ENCODE measurements around the gene ARHGEF19. TPM values are rescaled to one million over a fixed set of nuclear protein-coding genes. Genes with fewer than 3 reads are reported as not detected.

The ARHGEF19 gene
- total RNA-seq, 1 donor = 9.9 TPM

DNA sequence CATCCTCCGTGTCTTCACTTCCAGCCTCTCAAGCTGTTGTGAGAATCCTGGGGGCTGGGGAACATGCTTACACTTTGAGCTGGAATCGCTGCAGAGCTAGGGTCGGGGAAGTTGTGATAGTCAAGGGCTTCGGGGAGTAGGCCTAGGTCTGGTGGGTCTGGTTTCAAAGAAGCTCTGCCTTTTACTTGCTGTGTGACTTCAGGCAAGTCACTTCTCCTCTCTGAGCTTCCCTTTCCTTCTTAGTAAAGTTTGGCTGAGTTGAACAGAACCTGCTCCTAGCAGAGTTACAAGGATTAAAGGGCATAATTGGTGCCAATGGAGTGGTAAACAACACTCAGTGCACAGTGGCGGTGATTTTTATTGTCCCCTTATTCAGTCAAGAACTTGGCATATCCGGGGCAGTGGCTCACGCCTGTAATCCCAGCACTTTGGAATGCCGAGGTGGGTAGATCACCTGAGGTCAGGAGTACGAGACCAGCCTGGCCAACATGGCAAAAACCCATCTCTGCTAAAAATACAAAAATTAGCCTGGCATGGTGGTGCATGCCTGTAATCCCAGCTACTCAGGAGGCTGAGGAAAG is 25.7 kb downstream of the ARHGEF19 start:
- no peak for DNase-seq (ENCODE audit: low read depth)
- TF ChIP-seq, protein P1, sequence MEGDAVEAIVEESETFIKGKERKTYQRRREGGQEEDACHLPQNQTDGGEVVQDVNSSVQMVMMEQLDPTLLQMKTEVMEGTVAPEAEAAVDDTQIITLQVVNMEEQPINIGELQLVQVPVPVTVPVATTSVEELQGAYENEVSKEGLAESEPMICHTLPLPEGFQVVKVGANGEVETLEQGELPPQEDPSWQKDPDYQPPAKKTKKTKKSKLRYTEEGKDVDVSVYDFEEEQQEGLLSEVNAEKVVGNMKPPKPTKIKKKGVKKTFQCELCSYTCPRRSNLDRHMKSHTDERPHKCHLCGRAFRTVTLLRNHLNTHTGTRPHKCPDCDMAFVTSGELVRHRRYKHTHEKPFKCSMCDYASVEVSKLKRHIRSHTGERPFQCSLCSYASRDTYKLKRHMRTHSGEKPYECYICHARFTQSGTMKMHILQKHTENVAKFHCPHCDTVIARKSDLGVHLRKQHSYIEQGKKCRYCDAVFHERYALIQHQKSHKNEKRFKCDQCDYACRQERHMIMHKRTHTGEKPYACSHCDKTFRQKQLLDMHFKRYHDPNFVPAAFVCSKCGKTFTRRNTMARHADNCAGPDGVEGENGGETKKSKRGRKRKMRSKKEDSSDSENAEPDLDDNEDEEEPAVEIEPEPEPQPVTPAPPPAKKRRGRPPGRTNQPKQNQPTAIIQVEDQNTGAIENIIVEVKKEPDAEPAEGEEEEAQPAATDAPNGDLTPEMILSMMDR (IDR thresholded peaks at IDR 0.05; ENCODE audit: insufficient read depth, low read depth, low read length) = no peak
- no peak overlapping the region for H3K4me3 ChIP-seq (ENCODE audit: low read depth, low read length)

DNA sequence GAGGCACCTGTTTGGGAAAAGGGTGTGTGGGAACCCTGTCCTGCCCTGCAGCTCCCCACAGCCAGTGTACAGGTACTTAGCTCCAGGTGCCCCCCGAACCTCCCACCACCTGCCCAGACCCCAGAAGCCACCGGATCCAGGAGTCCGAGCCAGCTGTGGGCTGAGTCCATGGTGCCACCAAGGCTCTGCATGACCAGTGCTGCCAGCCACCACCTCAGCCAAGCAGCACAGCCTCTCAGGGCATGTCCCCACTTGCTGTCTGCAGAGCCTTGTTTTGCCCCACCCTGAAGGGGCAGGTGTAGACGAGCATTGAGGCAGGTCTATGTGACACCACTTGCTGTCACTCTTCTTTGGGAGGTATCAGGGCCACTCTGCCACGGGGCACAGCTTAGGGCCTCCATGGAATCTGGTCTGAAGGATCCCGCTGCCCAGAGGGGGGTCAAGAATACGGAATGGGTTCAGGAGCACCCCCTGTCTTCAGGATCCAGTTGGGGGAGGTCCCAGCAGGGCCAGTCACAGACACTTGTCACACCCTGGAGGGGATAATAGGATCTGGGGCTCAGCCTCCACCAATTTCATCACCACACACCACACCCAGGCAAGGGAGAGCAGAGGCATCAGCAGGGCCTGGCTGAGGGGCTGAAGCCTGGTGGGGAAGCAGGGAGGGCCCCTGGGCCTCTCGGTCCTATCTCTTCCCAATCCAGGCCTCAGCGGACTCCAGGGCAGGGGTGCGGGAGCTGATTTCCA is 27.7 kb downstream of the ARHGEF19 start:
- no peak for DNase-seq (ENCODE audit: low read depth)
- TF ChIP-seq, protein P1 (IDR thresholded peaks at IDR 0.05; ENCODE audit: insufficient read depth, low read depth, low read length) = no peak
- H3K4me3 ChIP-seq (ENCODE audit: low read depth, low read length) = no peak overlapping the region

DNA sequence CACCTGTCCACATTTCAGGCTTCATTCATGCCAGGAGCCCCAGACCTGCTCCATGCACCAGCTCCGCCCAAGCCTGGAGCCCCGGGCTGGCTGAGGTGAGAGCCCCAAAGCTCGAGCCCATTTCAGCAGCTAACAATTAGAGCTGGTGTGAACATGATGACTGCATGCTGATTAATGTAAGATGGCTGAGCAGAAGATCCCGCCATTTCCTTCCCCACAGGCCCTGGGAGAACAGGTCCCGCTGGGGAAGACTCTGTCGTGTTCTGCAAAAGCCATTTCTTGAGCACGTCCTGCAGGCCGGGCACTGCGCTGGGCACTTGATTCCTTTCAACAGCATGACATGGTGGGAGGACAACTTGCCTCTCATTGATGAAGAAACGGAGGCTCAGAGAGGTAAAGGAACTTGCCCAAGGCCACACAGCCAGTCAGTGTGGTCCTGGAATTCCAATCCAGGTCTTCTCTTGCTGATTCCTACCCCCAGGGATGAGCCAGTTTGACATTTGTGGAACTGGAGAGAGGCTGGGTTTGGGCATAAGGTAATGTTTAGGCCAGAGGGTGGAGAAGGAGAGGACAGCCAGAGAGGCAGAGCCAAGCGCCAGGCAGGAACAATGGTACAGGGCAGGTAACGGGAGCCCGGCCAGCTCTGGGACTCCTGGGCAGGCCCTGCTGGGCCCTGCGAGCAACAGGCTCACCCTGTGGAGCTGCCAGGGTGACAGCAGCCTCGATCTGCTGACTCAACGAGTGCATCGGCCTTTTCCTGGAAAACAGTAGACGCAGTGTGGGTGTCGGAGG is 28.5 kb downstream of the ARHGEF19 start:
- no peak overlapping the region for H3K4me3 ChIP-seq (ENCODE audit: low read depth, low read length)
- no peak for DNase-seq (ENCODE audit: low read depth)
- TF ChIP-seq, protein P1 (IDR thresholded peaks at IDR 0.05; ENCODE audit: insufficient read depth, low read depth, low read length) = no peak

DNA sequence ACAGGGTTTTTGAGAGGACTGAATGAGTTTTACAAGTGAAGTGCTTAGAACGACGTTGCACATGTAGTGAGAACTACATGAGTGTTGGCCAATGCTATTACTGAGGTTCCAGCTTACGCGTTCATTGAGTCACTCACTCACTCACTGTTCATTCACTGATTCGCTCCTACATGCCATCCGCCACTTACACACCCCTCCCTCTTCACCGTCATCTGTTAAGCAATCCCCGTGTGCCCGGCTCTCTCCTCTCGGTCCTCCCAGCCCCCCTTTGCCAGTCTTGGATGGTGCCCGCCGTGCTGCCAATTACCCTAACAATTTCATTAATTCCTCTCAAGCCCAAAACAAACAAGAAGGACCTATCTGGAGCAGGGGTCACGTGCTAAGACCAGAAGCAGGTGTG is 29.3 kb downstream of the ARHGEF19 start:
- DNase-seq (ENCODE audit: low read depth) = peak; percentile 54
- TF ChIP-seq, protein P1 (IDR thresholded peaks at IDR 0.05; ENCODE audit: insufficient read depth, low read depth, low read length) = no peak
- H3K4me3 ChIP-seq (ENCODE audit: low read depth, low read length) = no peak overlapping the region

DNA sequence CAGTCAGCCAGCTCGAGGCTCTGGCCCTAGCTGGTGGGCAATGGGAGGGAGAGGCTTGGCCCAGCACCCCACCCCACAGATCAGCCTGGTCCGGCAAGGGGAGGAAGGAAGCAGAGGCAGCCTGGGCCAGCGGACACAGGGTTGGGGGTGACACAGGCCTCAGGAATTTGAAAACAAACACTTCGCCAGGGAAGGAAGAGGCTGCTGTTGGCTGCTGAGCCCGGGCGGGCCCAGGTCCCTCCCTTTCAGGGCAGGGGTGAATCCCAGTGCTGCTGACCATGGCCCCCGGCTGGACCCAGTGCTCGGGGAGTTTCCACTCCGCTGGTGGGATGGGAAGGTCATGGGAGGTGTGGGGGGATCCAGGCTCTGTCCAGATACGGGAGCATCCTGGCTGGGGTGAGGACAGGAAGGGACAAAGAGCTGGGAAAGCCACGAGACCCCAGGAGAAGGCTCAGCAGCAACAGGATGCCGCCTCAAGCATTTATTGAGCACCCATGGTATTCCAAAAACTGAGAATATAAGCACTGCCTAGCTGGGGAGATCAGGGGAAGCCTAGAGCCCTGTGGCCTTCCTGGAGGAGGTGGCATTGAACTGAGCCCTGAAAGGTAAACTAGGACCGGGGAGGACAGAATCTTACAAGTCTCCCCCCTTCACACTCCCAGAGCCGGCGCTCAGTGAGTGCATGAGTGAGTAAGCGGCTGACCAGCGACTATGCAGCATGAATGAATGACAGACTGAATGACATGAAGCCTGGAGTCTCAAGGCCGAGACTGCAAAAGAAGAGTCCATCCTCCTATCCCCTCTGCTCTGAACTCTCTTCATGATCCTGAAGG is 30.3 kb downstream of the ARHGEF19 start:
- TF ChIP-seq, protein P1 (IDR thresholded peaks at IDR 0.05; ENCODE audit: insufficient read depth, low read depth, low read length) = no peak
- no peak overlapping the region for H3K4me3 ChIP-seq (ENCODE audit: low read depth, low read length)
- DNase-seq (ENCODE audit: low read depth) = peak; percentile 92

DNA sequence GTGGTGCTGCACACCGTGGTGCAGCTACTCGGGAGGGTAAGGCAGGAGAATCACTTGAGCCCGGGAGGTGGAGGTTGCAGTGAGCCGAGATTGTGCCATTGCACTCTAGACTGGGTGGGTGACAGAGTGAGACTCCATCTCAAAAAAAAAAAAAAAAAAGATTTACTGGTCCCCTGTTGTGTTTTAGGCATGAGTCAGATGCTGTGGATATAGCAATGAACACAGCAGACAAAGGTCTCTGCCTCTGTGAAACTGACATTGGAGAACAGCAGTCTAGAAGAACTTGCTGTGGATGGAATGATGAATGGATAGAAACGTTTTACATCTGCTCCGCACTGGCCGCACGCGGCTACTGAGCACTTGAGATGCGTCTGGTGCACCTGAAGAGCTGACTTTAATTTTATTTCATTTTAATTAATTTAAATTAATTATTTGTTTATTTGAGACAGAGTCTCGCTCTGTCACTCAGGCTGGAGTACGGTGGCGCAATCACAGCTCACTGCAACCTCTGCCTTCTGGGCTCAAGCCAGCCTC is 32.1 kb downstream of the ARHGEF19 start:
- TF ChIP-seq, protein P1 (IDR thresholded peaks at IDR 0.05; ENCODE audit: insufficient read depth, low read depth, low read length) = no peak
- DNase-seq (ENCODE audit: low read depth) = no peak
- H3K4me3 ChIP-seq (ENCODE audit: low read depth, low read length) = no peak overlapping the region
